ENCODE results near the gene DDX46.
A peak's percentile ranks its signal among the peaks of the same experiment; 100 is the strongest.
"Not testable (repeated sequence)": the region's sequence is repeated elsewhere in the genome, so short reads cannot be mapped to it uniquely, and the experiment has no call there.

The DDX46 gene

GRCh38 chr5:134840811-134841210 is 82.2 kb downstream of the DDX46 start:
- DNase-seq (ENCODE audit: low read depth in 1 of 2, low spot score in 1 of 2) = no peak

GRCh38 chr5:134844252-134844651 is 85.7 kb downstream of the DDX46 start:
- no peak for DNase-seq (ENCODE audit: low read depth in 1 of 2, low spot score in 1 of 2)

- no peak for DNase-seq (ENCODE audit: low read depth in 1 of 2, low spot score in 1 of 2)
Observed at GRCh38 chr5:134845335-134845851, 86.8 kb downstream of the DDX46 start.

GRCh38 chr5:134845852-134846640 is 87.5 kb downstream of the DDX46 start, which contains the start of gene C5orf24:
Gene C5orf24, plus strand, starts transcription at chr5:134845968. Its CDS starts 8,933 bp downstream, at chr5:134854901.
- peak; percentile 86 to 88 for DNase-seq (ENCODE audit: low read depth in 1 of 2, low spot score in 1 of 2)

GRCh38 chr5:134846641-134846960 is 88.0 kb downstream of the DDX46 start:
- no peak for DNase-seq (ENCODE audit: low read depth in 1 of 2, low spot score in 1 of 2)

GRCh38 chr5:134849434-134849933 is 90.9 kb downstream of the DDX46 start:
- not testable (repeated sequence) for DNase-seq (ENCODE audit: low read depth in 1 of 2, low spot score in 1 of 2)

GRCh38 chr5:134851307-134851923 is 92.8 kb downstream of the DDX46 start:
- no peak for DNase-seq (ENCODE audit: low read depth in 1 of 2, low spot score in 1 of 2)

- not testable (repeated sequence) for DNase-seq (ENCODE audit: low read depth in 1 of 2, low spot score in 1 of 2)
Observed at GRCh38 chr5:134856465-134856864, 97.9 kb downstream of the DDX46 start.

GRCh38 chr5:134857401-134857800 is 98.8 kb downstream of the DDX46 start:
- DNase-seq (ENCODE audit: low read depth in 1 of 2, low spot score in 1 of 2) = no peak

GRCh38 chr5:134864707-134865106 is 106.1 kb downstream of the DDX46 start:
- no peak for DNase-seq (ENCODE audit: low read depth in 1 of 2, low spot score in 1 of 2)

- DNase-seq (ENCODE audit: low read depth in 1 of 2, low spot score in 1 of 2) = no peak
Observed at GRCh38 chr5:134873494-134873893, 114.9 kb downstream of the DDX46 start.

GRCh38 chr5:134873987-134874830 is 115.6 kb downstream of the DDX46 start, which contains the start of gene TXNDC15:
Gene TXNDC15, plus strand, starts transcription at chr5:134874371. Its CDS starts 57 bp downstream, at chr5:134874428.
- DNase-seq (ENCODE audit: low read depth in 1 of 2, low spot score in 1 of 2) = peak; percentile 59 to 72

GRCh38 chr5:134874831-134875655 is 116.5 kb downstream of the DDX46 start:
- DNase-seq (ENCODE audit: low read depth in 1 of 2, low spot score in 1 of 2) = peak in 1 of 2 donors; percentile 9

GRCh38 chr5:134877159-134877558 is 118.6 kb downstream of the DDX46 start:
- DNase-seq (ENCODE audit: low read depth in 1 of 2, low spot score in 1 of 2) = no peak

GRCh38 chr5:134878403-134878802 is 119.8 kb downstream of the DDX46 start:
- no peak for DNase-seq (ENCODE audit: low read depth in 1 of 2, low spot score in 1 of 2)

- no peak for DNase-seq (ENCODE audit: low read depth in 1 of 2, low spot score in 1 of 2)
Observed at GRCh38 chr5:134879456-134879855, 120.9 kb downstream of the DDX46 start.

Data from activated T-helper 1 cell treated with anti-CD3 and anti-CD28 coated beads, Interleukin-2, amount 50 U/mL, for 16 hours (primary cell).